Upper lobe of right lung (tissue), 1 donor: ENCODE measurements around the gene HSPA4. TPM values are rescaled to one million over a fixed set of nuclear protein-coding genes. Genes with fewer than 3 reads are reported as not detected.

ENCODE experiments used
- ATAC-seq: fragments of 200-7000 bp; cut with Tn5 transposase; one replicate; pipeline ENCODE4 v1.9.1; 2020; ENCODE audit warnings: mild to moderate bottlenecking, moderate library complexity
- DNase-seq: peaks from one replicate; pipeline ENCODE4 v3.0.0-alpha.2; 2020
- H3K27ac ChIP-seq: fragments of 200-600 bp; one replicate; pipeline ENCODE4 v1.8.0; 2022
- H3K27me3 ChIP-seq: fragments of 200-600 bp; one replicate; pipeline ENCODE4 v1.8.0; 2022; ENCODE audit warnings: mild to moderate bottlenecking
- H3K36me3 ChIP-seq: fragments of 200-600 bp; one replicate; pipeline ENCODE4 v1.8.0; 2022
- H3K4me1 ChIP-seq: fragments of 200-600 bp; one replicate; pipeline ENCODE4 v1.8.0; 2022
- H3K4me3 ChIP-seq: fragments of 200-600 bp; one replicate; pipeline ENCODE4 v1.8.0; 2022; ENCODE audit warnings: mild to moderate bottlenecking
- H3K9me3 ChIP-seq: fragments of 200-600 bp; one replicate; pipeline ENCODE4 v1.8.0; 2022
- CTCF ChIP-seq: fragments of 200-600 bp; IDR thresholded peaks from one replicate; pipeline ENCODE4 v1.8.0; 2022; ENCODE audit warnings: antibody characterized with exemption
- intact Hi-C: fragments of 100-400 bp; cut with DNase I; formaldehyde crosslinking; loops from one replicate; pipeline ENCODE4 v1.11.0; 2022
- total RNA-seq: library from RNA; stranded (reverse); fragmentation: NEBNext Ultra II Directional; extraction: Animal tissue kit (Norgen Biotek cat#: 25700); gene quantifications from one replicate; pipeline ENCODE4 v1.2.1, GENCODE V29; 2021
- donor health status: DM: no; HTN: yes; CAD: no; lungs with severe emphysema.

Gene HSPA4
- total RNA-seq, 1 donor from 2014 or later, result 64.1 TPM

DNA sequence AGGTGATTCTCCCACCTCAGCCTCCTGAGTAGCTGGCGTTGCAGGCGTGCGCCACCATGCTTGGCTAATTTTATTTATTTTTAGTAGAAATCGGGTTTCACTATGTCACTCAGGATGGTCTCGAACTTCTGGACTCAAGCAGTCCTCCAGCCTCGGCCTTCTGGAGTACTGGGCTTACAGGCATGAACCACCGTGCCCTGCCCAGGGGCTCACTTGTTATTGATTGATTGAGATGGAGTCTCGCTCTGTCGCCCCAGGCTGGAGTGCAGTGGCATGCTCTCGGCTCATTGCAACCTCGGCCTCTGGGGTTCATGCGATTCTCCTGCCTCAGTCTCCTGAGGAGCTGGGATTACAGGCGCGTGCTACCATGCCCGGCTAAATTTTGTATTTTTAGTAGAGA lies 1.6 kb downstream of the HSPA4 start:
- TF ChIP-seq CTCF, result no peak
- H3K27ac ChIP-seq, result no peak overlapping the region
- H3K4me3 ChIP-seq, result peak overlapping the region; percentile 99
- DNase-seq (no peak), ATAC-seq (no peak)
- peaks cover 53% of the 10 kb centered on the region for H3K4me1 ChIP-seq
- no peaks in the 10 kb centered on the region for H3K27me3 ChIP-seq
- intact Hi-C loops, result no loop called here
- H3K9me3 ChIP-seq, result no peaks in the 10 kb centered on the region
- no peaks in the 10 kb centered on the region for H3K36me3 ChIP-seq

GRCh38 chr5:133054697-133055471 lies 3.1 kb downstream of the HSPA4 start:
- peaks cover 39% of the 10 kb centered on the region for H3K4me1 ChIP-seq
- H3K27ac ChIP-seq, result no peak overlapping the region
- ATAC-seq (no peak), DNase-seq (no peak)
- H3K36me3 ChIP-seq, result no peaks in the 10 kb centered on the region
- intact Hi-C loops, result no loop called here
- H3K27me3 ChIP-seq, result no peaks in the 10 kb centered on the region
- H3K4me3 ChIP-seq, result no peak overlapping the region
- TF ChIP-seq CTCF, result no peak
- H3K9me3 ChIP-seq, result no peaks in the 10 kb centered on the region

GRCh38 chr5:133056891-133057290 lies 5.1 kb downstream of the HSPA4 start:
- Histone ChIP-seq H3K4me1 (peaks cover 29% of the 10 kb centered on the region), H3K9me3 (no peaks in the 10 kb centered on the region), H3K4me3 (no peak overlapping the region), H3K27me3 (no peaks in the 10 kb centered on the region), H3K36me3 (no peaks in the 10 kb centered on the region), H3K27ac (no peak overlapping the region)
- intact Hi-C loops, result no loop called here
- TF ChIP-seq CTCF, result no peak
- no peak for DNase-seq
- ATAC-seq, result no peak

DNA sequence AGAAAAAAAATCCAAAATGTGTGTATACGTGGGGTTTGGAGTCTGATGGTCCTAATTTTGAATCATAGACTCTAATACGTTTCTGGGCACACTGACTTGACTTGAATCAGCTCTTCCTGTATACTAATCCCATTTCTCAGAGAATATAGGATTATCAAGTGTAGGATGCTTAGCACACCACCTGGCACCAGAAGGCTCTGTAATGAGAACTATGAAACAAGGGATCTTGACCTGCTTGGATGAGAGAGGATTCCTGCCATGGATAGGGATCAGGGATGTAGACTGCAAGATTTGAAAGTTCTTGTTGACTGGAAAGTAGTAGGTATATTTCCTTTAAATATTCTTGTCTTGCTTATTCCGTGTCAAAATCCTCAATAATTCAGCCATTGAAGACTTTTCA lies 7.8 kb downstream of the HSPA4 start:
- DNase-seq, result no peak
- intact Hi-C loops, result no loop called here
- Histone ChIP-seq H3K36me3 (no peaks in the 10 kb centered on the region), H3K27ac (no peak overlapping the region), H3K27me3 (no peaks in the 10 kb centered on the region), H3K4me3 (no peak overlapping the region), H3K4me1 (peaks cover 15% of the 10 kb centered on the region), H3K9me3 (no peaks in the 10 kb centered on the region)
- no peak for TF ChIP-seq CTCF
- ATAC-seq, result no peak

- ATAC-seq, result no peak
- intact Hi-C loops, result no loop called here
- H3K4me1 ChIP-seq, result peaks cover 3% of the 10 kb centered on the region
Observed at GRCh38 chr5:133062276-133062675, 10.5 kb downstream of the HSPA4 start.

More at GRCh38 chr5:133062276-133062675, 10.5 kb downstream of the HSPA4 start:
- DNase-seq, result no peak
- no peaks in the 10 kb centered on the region for H3K27me3 ChIP-seq
- H3K27ac ChIP-seq, result no peak overlapping the region
- no peaks in the 10 kb centered on the region for H3K9me3 ChIP-seq
- TF ChIP-seq CTCF, result no peak
- H3K36me3 ChIP-seq, result peaks cover 23% of the 10 kb centered on the region
- no peak overlapping the region for H3K4me3 ChIP-seq
